GM23338 (cell line): ENCODE data around the gene SELENOO.

Experiments
- CREB1 ChIP-seq: fragments of 250-450 bp; sonication (Bioruptor Pico); IDR thresholded peaks from 2 replicates; pipeline ENCODE4 v1.5.0; 2020; ENCODE audit warnings: low read depth, mild to moderate bottlenecking, moderate library complexity
- EZH2 ChIP-seq: fragments of 200-600 bp; sonication (generic); IDR thresholded peaks from one replicate; pipeline ENCODE4 v1.8.0; 2017; ENCODE audit warnings: antibody characterized with exemption, mild to moderate bottlenecking, low read depth; ENCODE audit not compliant: unreplicated experiment
- EZH2phosphoT487 ChIP-seq: fragments of 200-600 bp; sonication (generic); IDR thresholded peaks from one replicate; pipeline ENCODE4 v1.8.1; 2018; ENCODE audit warnings: antibody characterized with exemption; ENCODE audit not compliant: unreplicated experiment
- POLR2AphosphoS5 ChIP-seq: IDR thresholded peaks from 2 replicates; pipeline ENCODE4 v1.6.1; 2016; ENCODE audit warnings: antibody characterized with exemption, low read depth
- ZNF331 ChIP-seq: fragments of 250-450 bp; sonication (Bioruptor Pico); IDR thresholded peaks from 2 replicates; pipeline ENCODE4 v1.5.0; 2020; ENCODE audit warnings: low read depth, mild to moderate bottlenecking, moderate library complexity
- TF ChIP-seq, protein P1 (sequence below), 2 experiments: fragments of 200-600 bp in 1 of 2; sonication (generic) in 1 of 2; conservative IDR thresholded peaks; 2 replicates each; pipeline versions ENCODE4 v1.5.1 to v1.6.1; 2016 to 2017; ENCODE audit warnings: antibody characterized with exemption in 2 of 2, low read depth in 2 of 2, mild to moderate bottlenecking in 2 of 2, moderate library complexity in 1 of 2
- TF ChIP-seq, protein P2 (sequence below): IDR thresholded peaks from one replicate; pipeline ENCODE4 v1.6.1; 2018; ENCODE audit warnings: antibody characterized with exemption; ENCODE audit not compliant: unreplicated experiment

DNA sequence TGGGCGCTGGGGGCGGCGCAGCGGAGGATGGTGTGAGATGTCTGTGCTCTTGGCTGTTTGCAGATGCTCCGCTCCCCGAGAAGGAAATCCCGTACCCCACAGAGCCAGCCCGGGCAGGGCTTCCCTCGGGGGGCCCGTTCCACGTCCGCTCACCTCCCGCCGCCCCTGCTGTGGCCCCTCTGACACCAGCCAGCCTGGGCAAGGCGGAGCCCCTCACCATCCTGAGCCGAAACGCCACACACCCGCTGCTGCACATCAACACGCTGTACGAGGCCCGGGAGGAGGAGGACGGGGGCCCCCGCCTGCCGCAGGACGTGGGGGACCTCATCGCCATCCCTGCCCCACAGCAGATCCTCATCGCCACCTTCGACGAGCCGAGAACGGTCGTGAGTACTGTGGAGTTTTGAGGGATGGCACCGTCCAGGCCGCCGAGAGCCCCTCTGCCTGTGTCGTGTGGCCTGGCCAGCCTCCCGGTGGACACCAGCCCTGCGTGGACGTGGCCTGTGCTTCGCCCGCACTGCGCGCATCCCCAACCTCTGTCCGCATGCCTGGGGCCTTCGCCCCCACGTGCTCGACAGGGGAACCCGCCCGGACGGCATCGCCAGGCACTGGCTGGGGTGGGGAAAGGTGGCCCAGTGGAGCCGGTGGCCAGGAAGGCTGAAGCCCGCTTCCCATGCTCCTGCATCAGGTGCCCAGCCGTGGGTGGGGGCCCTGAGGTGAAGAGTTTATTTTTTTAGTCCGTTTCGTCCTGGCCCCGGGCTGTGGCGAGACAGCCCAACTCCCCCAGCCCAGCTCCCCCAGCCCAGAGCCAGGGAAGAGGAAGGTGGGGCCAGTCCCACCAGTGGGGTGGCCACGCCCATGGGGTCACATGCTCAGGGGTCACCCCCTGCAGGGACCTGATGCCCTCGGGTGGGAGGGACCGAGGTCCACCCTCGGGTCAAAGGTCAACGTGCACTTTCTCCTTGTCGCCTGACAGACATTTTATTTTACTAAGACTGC lies 21.6 kb upstream of the SELENOO start:
- TF ChIP-seq, protein P1, sequence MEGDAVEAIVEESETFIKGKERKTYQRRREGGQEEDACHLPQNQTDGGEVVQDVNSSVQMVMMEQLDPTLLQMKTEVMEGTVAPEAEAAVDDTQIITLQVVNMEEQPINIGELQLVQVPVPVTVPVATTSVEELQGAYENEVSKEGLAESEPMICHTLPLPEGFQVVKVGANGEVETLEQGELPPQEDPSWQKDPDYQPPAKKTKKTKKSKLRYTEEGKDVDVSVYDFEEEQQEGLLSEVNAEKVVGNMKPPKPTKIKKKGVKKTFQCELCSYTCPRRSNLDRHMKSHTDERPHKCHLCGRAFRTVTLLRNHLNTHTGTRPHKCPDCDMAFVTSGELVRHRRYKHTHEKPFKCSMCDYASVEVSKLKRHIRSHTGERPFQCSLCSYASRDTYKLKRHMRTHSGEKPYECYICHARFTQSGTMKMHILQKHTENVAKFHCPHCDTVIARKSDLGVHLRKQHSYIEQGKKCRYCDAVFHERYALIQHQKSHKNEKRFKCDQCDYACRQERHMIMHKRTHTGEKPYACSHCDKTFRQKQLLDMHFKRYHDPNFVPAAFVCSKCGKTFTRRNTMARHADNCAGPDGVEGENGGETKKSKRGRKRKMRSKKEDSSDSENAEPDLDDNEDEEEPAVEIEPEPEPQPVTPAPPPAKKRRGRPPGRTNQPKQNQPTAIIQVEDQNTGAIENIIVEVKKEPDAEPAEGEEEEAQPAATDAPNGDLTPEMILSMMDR (conservative IDR thresholded peaks at IDR 0.05; ENCODE audit: low read depth in 2 of 2): no peak
- TF ChIP-seq EZH2phosphoT487 (no peak), ZNF331 (CRISPR knock-in tag) (no peak), POLR2AphosphoS5 (no peak), EZH2 (no peak), CREB1 (no peak)
- TF ChIP-seq, protein P2, sequence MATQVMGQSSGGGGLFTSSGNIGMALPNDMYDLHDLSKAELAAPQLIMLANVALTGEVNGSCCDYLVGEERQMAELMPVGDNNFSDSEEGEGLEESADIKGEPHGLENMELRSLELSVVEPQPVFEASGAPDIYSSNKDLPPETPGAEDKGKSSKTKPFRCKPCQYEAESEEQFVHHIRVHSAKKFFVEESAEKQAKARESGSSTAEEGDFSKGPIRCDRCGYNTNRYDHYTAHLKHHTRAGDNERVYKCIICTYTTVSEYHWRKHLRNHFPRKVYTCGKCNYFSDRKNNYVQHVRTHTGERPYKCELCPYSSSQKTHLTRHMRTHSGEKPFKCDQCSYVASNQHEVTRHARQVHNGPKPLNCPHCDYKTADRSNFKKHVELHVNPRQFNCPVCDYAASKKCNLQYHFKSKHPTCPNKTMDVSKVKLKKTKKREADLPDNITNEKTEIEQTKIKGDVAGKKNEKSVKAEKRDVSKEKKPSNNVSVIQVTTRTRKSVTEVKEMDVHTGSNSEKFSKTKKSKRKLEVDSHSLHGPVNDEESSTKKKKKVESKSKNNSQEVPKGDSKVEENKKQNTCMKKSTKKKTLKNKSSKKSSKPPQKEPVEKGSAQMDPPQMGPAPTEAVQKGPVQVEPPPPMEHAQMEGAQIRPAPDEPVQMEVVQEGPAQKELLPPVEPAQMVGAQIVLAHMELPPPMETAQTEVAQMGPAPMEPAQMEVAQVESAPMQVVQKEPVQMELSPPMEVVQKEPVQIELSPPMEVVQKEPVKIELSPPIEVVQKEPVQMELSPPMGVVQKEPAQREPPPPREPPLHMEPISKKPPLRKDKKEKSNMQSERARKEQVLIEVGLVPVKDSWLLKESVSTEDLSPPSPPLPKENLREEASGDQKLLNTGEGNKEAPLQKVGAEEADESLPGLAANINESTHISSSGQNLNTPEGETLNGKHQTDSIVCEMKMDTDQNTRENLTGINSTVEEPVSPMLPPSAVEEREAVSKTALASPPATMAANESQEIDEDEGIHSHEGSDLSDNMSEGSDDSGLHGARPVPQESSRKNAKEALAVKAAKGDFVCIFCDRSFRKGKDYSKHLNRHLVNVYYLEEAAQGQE: no peak
